C4-2B (cell line): Measurements from ENCODE around the gene CD226.

Experiments used
- CTCF ChIP-seq: fragments of 450-650 bp; conservative IDR thresholded peaks from 2 replicates; pipeline ENCODE4 v1.5.1; 2017; ENCODE audit warnings: mild to moderate bottlenecking
- ZFX ChIP-seq: fragments of 450-650 bp; IDR thresholded peaks from 2 replicates; pipeline ENCODE4 v1.6.1; 2017

- TF ChIP-seq CTCF (no peak), ZFX (no peak)
These were observed 76.9 kb downstream of the CD226 start for GRCh38 chr18:69870736-69871135.
